ENCODE data around the gene CDH4. TPM values are rescaled to one million over a fixed set of nuclear protein-coding genes. Genes with fewer than 3 reads are reported as not detected.

The CDH4 gene
- total RNA-seq, 4 donors from 2014 or later, result 0.71 to 4.2 (median 2.9) TPM

DNA sequence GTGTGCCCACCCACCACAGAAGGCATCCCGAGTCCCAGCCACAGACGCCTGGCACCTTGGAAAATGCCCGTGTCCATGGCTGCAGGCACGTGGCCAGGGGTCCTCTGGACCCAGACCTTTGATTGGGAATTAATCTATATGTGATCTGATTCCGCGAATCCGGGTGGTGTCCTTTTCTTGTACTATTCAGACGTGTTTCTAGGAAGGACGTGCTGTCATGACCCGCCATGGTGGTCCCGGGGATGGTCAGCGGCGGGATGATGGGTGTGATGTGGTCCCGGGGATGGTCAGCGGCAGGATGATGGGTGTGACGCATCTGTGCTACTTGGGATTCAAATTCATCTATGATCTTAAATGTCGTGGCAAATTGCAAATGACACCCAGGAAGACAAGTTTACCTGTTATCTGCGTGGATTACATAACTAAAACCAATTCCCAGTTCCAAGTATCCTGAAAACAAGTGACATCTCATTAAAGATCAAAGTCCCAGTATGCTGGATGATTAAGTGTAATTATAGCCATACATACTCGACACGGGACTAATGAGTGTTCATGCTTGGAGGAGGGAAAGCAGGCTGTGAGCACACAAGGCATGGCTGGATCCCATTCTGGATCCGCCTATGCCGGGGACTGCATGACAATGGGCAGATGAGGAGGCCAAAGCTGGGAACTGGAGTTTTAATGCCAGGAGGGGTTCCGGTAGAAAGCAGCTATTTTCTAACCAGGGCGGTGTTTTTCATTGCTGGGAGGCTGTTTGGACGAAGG, 557.1 kb downstream of the CDH4 start:
- no peak overlapping the region for H3K4me3 ChIP-seq (ENCODE audit: low read depth, poor library complexity, severe bottlenecking)
- TF ChIP-seq CTCF (IDR thresholded peaks at IDR 0.05), result no peak
- TF ChIP-seq POLR2A (IDR thresholded peaks at IDR 0.05), result no peak
- WGBS, 2 donors, result 84 to 87% methylated on average over 25 of the region's 25 CpGs
- intact Hi-C loops (cut with DNase I; ENCODE audit: low total_unique reads), result no loop called here
- DNase-seq (ENCODE audit: low spot score in 2 of 2), result no peak

GRCh38 chr20:61810066-61810737, 558.1 kb downstream of the CDH4 start:
- intact Hi-C loops (cut with DNase I; ENCODE audit: low total_unique reads), result no loop called here
- TF ChIP-seq POLR2A (IDR thresholded peaks at IDR 0.05) (no peak), CTCF (IDR thresholded peaks at IDR 0.05) (no peak)
- 85 to 90% methylated on average over 21 to 22 of the region's 22 CpGs for WGBS, 2 donors
- no peak for DNase-seq (ENCODE audit: low spot score in 2 of 2)
- no peak overlapping the region for H3K4me3 ChIP-seq (ENCODE audit: low read depth, poor library complexity, severe bottlenecking)

GRCh38 chr20:61810738-61811135, 558.7 kb downstream of the CDH4 start:
- no peak for DNase-seq (ENCODE audit: low spot score in 2 of 2)
- intact Hi-C loops (cut with DNase I; ENCODE audit: low total_unique reads), result no loop called here
- no peak for TF ChIP-seq CTCF (IDR thresholded peaks at IDR 0.05)
- no peak for TF ChIP-seq POLR2A (IDR thresholded peaks at IDR 0.05)
- WGBS, 2 donors, result 71 to 73% methylated on average over 15 to 17 of the region's 17 CpGs
- H3K4me3 ChIP-seq (ENCODE audit: low read depth, poor library complexity, severe bottlenecking), result no peak overlapping the region

DNA sequence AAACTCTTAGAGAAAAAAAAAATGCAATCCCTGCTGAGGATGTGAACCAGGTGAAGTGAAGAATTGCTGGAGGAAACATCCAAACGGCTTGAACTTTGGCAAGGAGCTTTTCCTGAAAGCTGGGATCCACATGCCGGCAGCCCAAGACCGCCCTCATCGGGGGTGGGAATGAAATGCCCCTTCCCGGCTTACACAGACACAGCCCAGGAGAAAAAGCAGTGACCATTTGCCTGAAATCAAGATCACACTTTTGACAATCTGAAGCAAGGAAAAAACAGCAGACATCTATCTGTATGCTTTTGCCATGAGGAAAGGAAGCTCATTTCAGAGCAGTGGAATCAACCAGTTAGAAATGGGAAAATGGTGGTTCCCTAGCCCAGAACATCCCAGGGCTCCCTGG, 559.1 kb downstream of the CDH4 start:
- no peak for DNase-seq (ENCODE audit: low spot score in 2 of 2)
- intact Hi-C loops (cut with DNase I; ENCODE audit: low total_unique reads), result no loop called here
- WGBS, 2 donors, result 49 to 53% methylated on average over 5 of the region's 5 CpGs
- TF ChIP-seq POLR2A (IDR thresholded peaks at IDR 0.05) (no peak), CTCF (IDR thresholded peaks at IDR 0.05) (no peak)
- no peak overlapping the region for H3K4me3 ChIP-seq (ENCODE audit: low read depth, poor library complexity, severe bottlenecking)

- TF ChIP-seq CTCF (IDR thresholded peaks at IDR 0.05) (no peak), POLR2A (IDR thresholded peaks at IDR 0.05) (no peak)
- intact Hi-C loops (cut with DNase I; ENCODE audit: low total_unique reads), result no loop called here
- WGBS, 2 donors, result 61 to 62% methylated on average over 13 to 15 of the region's 15 CpGs
- H3K4me3 ChIP-seq (ENCODE audit: low read depth, poor library complexity, severe bottlenecking), result no peak overlapping the region
- no peak for DNase-seq (ENCODE audit: low spot score in 2 of 2)
Measured at GRCh38 chr20:61812121-61812844, 560.2 kb downstream of the CDH4 start.
